RPMI8226 (cell line): ENCODE measurements around the gene CSHL1.
"Not testable (repeated sequence)": the region's sequence is repeated elsewhere in the genome, so short reads cannot be mapped to it uniquely, and the experiment has no call there.

ENCODE experiments used
- DNase-seq: peaks from one replicate; pipeline ENCODE4 v3.0.0-alpha.2; 2015

The CSHL1 gene

DNA sequence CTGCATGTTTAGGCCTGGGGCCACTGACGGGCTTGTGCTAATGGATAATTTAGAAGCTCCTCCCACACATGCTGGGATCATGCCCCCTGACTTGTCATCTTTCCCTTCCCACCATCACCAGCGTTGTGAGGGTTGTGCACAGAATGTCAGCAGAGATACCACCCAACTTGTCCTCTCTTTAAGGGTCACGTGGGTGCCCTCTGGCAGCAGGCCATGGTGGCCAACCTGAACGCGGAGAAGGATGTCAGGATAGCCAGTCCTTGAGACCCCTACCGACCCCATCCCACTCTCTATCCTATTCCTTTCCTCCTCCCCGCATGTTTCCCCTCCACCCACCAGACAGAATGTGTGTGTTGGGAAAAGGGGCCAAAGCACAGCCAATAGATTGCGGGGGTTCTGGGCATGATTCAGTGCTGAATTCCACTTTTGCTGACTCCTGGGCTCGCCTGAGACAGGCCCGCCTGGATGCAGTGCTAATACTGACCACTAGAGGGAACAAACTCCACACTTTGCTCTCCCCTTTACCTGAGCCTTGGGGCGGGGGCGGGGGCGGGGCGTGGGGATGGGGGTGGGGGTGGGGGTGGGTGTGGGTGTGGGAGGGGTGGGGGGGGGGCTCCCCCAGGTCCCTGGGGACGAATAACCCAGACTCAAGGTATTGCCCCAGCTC lies 29.0 kb downstream of the CSHL1 start, which contains the start of gene GH2:
GH2 (minus strand) TSS at position 10 of the 667 bp plus-strand sequence. CDS start 143 bp downstream, outside the sequence.
- peak; percentile 74 for DNase-seq

GRCh38 chr17:63881337-63881736 lies 29.7 kb downstream of the CSHL1 start:
- not testable (repeated sequence) for DNase-seq

GRCh38 chr17:63880706-63881105 lies 30.4 kb downstream of the CSHL1 start:
- no peak for DNase-seq

DNA sequence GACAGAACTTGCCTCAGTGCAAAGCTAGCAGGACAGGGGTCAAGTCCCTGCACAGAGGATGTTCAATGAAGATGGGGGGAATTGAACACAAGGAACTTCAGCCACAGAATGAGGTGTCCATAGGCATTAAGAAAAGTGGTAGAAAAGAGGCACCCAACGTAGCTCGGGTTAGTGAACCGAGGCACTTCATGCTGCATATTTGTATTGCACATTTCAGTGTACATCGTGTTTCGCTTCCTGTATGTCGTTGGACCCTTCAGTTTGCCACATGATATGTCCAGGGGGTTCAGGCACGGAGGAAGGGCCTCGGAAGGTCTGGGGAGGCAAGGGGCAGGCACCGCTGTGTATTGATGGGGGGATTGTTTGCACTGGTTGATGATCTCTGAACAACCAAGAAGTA lies 32.6 kb downstream of the CSHL1 start:
- not testable (repeated sequence) for DNase-seq

DNA sequence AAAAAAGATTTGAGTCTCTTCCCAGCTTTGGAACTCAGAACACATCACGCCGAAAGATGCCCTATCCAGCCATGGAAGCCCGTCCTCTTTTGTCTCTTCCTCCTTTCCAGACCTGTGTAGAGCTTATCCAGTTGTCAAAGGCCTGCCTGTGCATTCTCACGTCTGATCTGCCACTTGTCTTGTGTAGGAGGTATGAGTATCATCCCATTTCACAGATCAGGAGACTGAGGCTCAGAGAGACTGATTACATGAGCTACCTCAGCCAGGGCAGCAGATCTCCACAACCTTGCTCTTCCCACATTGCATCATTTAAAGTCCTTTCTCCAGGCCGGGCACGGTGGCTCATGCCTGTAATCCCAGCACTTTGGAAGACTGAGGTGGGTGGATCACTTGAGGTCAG lies 36.4 kb downstream of the CSHL1 start:
- not testable (repeated sequence) for DNase-seq

DNA sequence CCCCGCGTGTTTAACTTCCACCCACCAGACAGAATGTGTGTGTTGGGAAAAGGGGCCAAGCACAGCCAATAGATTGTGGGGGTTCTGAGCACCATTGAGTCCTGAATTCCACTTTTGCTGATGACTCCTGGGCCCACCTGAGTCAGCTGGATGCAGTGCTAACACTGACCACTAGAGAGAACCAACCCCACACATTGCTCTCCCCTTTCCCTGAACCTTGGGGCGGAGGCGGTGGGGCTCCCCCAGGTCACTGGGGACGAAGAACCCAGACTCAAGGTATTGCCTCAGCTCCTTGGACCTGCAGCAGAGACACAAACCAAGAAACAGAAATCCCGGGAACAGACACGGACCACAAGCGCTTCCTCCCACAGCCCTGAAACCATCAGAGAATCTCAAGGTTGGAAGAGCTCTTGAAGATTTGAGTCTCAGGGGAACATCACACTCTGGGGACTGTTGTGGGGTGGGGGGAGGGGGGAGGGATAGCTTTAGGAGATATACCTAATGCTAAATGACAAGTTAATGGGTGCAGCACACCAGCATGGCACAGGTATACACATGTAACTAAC lies 36.9 kb downstream of the CSHL1 start:
- DNase-seq: not testable (repeated sequence)

GRCh38 chr17:63873577-63873976 lies 37.5 kb downstream of the CSHL1 start, which contains the start of gene CSH2:
CSH2 (minus strand) TSS chr17:63873677; CDS start chr17:63873614, 63 bp downstream.
- not testable (repeated sequence) for DNase-seq

DNA sequence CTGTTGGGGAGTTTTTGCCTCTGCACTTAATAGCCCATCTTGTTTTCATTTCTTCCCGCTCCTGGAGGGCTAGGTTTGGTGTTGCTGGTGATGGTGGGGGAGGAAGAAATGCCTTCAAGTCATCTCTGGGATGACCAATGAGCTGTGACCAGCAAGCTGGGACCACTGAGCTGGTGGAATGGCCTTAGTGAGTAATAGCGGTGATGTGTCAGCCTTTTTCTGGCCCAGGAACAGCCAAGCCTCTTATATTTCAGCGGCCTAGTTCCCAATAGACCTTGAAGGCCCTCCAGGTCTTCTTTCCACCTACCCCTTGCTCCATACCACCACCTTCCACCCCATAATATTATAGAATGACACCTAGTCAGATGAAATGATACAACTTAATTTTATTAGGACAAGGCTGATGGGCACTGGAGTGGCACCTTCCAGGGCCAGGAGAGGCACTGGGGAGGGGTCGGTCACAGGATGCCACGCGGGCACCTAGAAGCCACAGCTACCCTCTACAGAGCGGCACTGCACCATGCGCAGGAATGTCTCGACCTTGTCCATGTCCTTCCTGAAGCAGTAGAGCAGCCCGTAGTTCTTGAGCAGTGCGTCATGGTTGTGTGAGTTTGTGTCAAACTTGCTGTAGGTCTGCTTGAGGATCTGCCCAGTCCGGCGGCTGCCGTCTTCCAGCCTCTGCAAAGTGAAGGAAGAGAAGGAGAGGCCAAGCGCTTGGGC lies 39.3 kb downstream of the CSHL1 start:
- DNase-seq: not testable (repeated sequence)

DNA sequence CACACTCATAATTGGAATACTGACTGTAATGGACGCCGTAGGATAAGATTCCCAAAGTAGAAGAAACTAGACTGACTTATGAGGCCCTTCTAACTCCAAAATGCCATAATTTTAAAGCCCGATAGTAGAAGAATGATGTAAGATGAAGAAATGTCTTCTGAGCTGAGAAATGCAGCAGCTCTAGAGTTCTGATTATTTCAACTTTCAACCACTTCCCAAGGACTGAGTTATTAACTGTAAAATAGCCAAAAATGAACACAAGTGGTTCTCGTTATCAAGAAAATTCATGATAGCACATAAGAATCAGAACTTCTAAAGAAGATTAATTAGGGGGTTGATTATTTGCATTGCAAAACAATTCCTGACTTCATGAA lies 40.8 kb downstream of the CSHL1 start:
- not testable (repeated sequence) for DNase-seq

DNA sequence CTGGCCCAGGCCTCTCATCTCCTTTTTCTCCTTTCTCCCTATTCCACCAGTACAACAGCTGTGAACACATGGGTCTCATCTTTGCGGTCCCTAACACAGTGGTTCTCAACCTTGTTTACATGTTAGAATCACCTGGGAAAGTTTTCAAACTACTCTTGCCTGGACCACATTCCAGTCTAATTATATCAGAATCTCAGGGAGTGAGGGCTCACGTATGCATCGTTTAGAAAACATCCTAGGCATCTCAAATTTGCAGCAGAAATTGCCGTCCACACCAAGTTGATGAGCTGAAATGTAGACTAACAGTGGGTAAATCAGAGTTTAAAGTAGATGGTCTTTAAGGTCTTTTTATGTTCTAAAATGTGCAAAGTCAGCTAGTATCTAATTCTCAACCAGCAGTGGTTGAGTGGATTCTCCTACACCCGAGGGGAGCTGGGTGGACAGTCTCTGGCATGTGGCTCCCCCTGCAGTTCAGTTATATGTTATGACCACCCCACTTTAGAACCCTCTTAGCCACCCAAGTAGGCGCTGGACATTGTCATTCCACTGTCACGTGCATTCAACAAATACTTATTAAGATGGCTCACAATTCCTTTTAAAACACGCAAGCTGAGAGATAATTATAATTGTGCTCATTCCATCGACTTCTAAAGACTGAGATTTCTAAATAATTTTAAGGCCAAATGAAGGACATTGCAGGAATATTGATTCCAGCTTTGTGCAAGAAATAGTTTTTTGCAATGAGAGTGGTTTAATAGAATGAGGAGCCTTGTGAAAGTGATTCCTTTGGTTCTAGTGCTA lies 41.4 kb downstream of the CSHL1 start:
- DNase-seq: not testable (repeated sequence)

DNA sequence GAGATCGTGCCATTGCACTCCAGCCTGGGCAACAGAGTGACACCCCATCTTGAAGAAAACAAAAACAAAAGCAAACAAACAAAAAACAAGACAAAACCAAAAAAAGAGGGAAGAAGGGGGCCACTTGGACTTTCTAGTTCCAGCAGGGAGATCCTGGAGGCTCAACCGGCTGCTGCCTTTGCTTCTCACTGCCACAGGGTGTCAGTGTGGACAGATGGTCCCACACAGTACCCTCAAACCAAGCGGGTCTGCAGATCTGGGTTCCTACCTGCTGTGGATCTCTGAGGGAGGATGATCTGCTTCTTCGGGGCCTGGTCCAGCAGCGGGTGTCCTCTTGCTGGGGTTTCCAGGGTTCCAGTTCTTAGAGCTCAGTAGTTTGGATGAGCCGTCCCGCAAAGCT lies 44.4 kb downstream of the CSHL1 start:
- not testable (repeated sequence) for DNase-seq
